Ovary (tissue), 9 donors: ENCODE measurements around the gene GNG2. TPM values are rescaled to one million over a fixed set of nuclear protein-coding genes. Genes with fewer than 3 reads are reported as not detected.

Source experiments
- DNase-seq, 5 donors: peaks; one replicate each; pipeline ENCODE4 v3.0.0-alpha.2; 2019 to 2020
- H3K27ac ChIP-seq, 2 donors: fragments of 200-600 bp; one replicate each; pipeline versions ENCODE4 v1.5.1 to v1.8.0; 2019 to 2022
- H3K27me3 ChIP-seq: fragments of 200-600 bp; one replicate; pipeline ENCODE4 v1.8.0; 2022
- H3K36me3 ChIP-seq: fragments of 200-600 bp; sonication (generic); one replicate; pipeline ENCODE4 v1.5.1; 2019
- H3K4me1 ChIP-seq: one replicate; pipeline ENCODE4 v1.8.1; 2013; ENCODE audit warnings: mild to moderate bottlenecking, moderate library complexity; ENCODE audit not compliant: insufficient read depth
- H3K4me3 ChIP-seq: fragments of 200-600 bp; sonication (generic); one replicate; pipeline ENCODE4 v1.5.1; 2017
- H3K9me3 ChIP-seq, 2 donors: fragments of 200-600 bp in 1 of 2; sonication (generic) in 1 of 2; one replicate each; pipeline versions ENCODE4 v1.5.1 to v1.8.1; 2013 to 2019; ENCODE audit warnings: mild to moderate bottlenecking in 1 of 2, moderate library complexity in 1 of 2
- CTCF ChIP-seq, 3 donors: fragments of 450-650 bp in 2 of 3; fragments of 200-600 bp in 1 of 3; IDR thresholded peaks; one replicate each; pipeline versions ENCODE4 v1.5.1 to v1.8.0; 2016 to 2022; ENCODE audit warnings: antibody characterized with exemption in 3 of 3, mild to moderate bottlenecking in 1 of 3
- EP300 ChIP-seq: sonication (generic); formaldehyde crosslinking; IDR thresholded peaks from one replicate; pipeline ENCODE4 v1.6.1; 2017; ENCODE audit warnings: antibody characterized with exemption
- POLR2A ChIP-seq: fragments of 450-650 bp; IDR thresholded peaks from one replicate; pipeline ENCODE4 v1.6.1; 2017; ENCODE audit warnings: antibody characterized with exemption, mild to moderate bottlenecking, moderate library complexity
- WGBS, 3 donors: extraction: QIAGEN DNeasy Blood & Tissue Kit in 1 of 3; methylation state at CpG; one replicate each; pipeline versions ENCODE4 v1.1.5 to v1.1.7; 2013 to 2017; 5-methylcytosine and 5-hydroxymethylcytosine counted together
- intact Hi-C, 4 donors: fragments of 100-400 bp; cut with DNase I; formaldehyde crosslinking; loops; one replicate each; pipeline versions ENCODE4 v1.11.0 to v1.15.1; 2022 to 2023
- polyA plus RNA-seq, 2 donors: library from polyadenylated mRNA; stranded (reverse); fragments of 200-250 nt in 1 of 2; fragments of 350-450 nt in 1 of 2; fragmentation: Illumina TruSeq in 1 of 2; extraction: RNeasy Lipid Tissue Mini Kit (QIAGEN cat#74804) in 1 of 2; gene quantifications; one replicate each; pipeline ENCODE4 v1.2.3, GENCODE V29; 2013 to 2014
- total RNA-seq, 7 donors: library from RNA; depleted of rRNA in 2 of 7; stranded (reverse); fragments of >200 nt in 2 of 7; fragmentation: NEBNext Ultra II Directional in 3 of 7; extraction: Animal tissue kit (Norgen Biotek cat#: 25700) in 3 of 7; gene quantifications; one replicate each; pipeline versions ENCODE4 v1.1.0 to v1.2.4, GENCODE V29; 2016 to 2023
- donor health status: DM: no; HTN: no; CAD: no; lungs with moderate emphysema.
- donor health status: DM: no; HTN: no; CAD: no.
- donor health status: Bipolar disorder and iron deficiency.
- donor health status: DM: yes; HTN: yes; CAD: no.
- donor health status: DM: no; HTN: no; CAD: no.
- donor health status: DM: yes; HTN: yes; CAD: no.

GNG2 gene
- total and polyA plus RNA-seq, 9 donors = 9.4 to 29.4 (median 11.4) TPM

DNA sequence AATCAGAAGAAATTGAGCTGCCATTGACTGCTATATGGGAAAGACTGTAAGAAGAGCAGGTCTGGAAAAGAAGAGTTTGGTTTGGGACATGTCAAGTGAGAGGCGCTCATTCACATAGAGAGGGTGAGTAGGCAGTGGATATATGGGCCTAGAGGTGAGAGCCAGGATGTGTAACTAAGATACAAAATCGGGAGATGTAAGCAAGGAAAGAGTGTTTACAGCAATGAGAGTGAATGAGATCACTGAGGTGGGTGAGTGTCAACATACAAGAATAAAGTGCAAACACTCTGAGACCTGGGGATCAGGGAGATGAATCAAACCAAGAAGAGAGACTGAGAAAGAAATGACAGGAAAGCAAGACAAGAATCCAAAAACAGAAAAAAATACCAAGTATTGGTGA, 70.9 kb downstream of the GNG2 start:
- 90 to 96% (median 91%) methylated on average over 2 of the region's 2 CpGs for WGBS, 3 donors
- TF ChIP-seq EP300 = no peak
- TF ChIP-seq POLR2A = no peak
- TF ChIP-seq CTCF (IDR thresholded peaks at IDR 0.05) = no peak
- intact Hi-C loops = no loop called here

DNA sequence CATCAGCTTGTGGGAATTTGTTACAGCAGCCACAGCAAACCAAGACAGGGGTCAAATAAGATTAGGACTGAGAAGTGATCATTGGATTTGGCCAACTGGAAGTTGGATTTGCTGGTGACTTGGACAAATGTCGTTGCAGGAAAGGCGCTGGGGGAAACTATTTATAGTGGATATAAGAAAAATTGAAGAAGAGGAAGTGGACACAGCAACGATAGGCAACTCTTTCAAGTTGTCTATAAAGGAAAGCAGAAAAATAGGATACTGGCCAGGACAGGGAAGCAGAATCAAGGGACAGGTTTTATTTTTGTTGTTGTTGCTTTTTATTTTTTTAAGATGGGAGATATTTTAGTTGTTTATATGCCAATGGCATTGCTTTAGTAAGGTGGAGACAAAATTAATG, 72.8 kb downstream of the GNG2 start:
- no peaks in the 10 kb centered on the region for H3K36me3 ChIP-seq
- TF ChIP-seq POLR2A = no peak
- TF ChIP-seq CTCF (IDR thresholded peaks at IDR 0.05) = no peak
- TF ChIP-seq EP300 = no peak
- no peaks in the 10 kb centered on the region for H3K27me3 ChIP-seq
- H3K4me3 ChIP-seq = no peak overlapping the region
- 79 to 88% (median 84%) methylated on average over 3 of the region's 3 CpGs for WGBS, 3 donors
- no peak for DNase-seq
- no peak overlapping the region for H3K27ac ChIP-seq
- intact Hi-C loops = no loop called here
- H3K4me1 ChIP-seq = no peaks in the 10 kb centered on the region
- H3K9me3 ChIP-seq = no peaks in the 10 kb centered on the region

More for the DNA sequence above, 70.9 kb downstream of the GNG2 start:
- no peaks in the 10 kb centered on the region for H3K27me3 ChIP-seq
- H3K27ac ChIP-seq = no peak overlapping the region
- H3K4me3 ChIP-seq = no peak overlapping the region
- no peaks in the 10 kb centered on the region for H3K9me3 ChIP-seq
- H3K4me1 ChIP-seq = no peaks in the 10 kb centered on the region
- DNase-seq = no peak
- H3K36me3 ChIP-seq = no peaks in the 10 kb centered on the region

DNA sequence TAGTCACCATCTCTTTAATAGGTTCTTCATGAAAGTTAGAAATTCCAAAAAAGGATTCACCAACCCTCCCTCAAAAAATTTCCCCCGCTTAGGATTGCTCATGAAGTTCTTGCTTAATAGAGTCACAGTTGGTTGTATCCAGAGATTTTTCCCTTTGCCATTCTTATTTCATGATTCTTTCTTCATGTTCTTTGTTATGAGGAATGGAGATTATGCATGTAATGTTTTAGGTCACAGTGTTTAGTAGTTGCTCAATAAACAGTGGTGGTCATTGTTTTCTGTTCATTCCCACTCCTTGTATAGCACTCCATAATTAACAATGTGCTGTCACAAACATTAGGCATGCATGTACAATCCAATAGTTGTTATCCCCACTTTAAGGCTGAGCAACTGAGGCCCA, 77.7 kb downstream of the GNG2 start:
- no peaks in the 10 kb centered on the region for H3K36me3 ChIP-seq
- H3K27me3 ChIP-seq = no peaks in the 10 kb centered on the region
- intact Hi-C loops = no loop called here
- TF ChIP-seq EP300 = no peak
- no peak for TF ChIP-seq POLR2A
- no peak for TF ChIP-seq CTCF (IDR thresholded peaks at IDR 0.05)
- no peak overlapping the region for H3K27ac ChIP-seq
- H3K4me3 ChIP-seq = no peak overlapping the region
- no peaks in the 10 kb centered on the region for H3K4me1 ChIP-seq
- WGBS, 3 donors = 92 to 97% (median 92%) methylated on average over 1 of the region's 1 CpG
- no peak for DNase-seq
- H3K9me3 ChIP-seq = no peaks in the 10 kb centered on the region

- H3K27ac ChIP-seq = no peak overlapping the region
- intact Hi-C loops = no loop called here
- H3K4me3 ChIP-seq = no peak overlapping the region
- no peaks in the 10 kb centered on the region for H3K4me1 ChIP-seq
- 67 to 72% (median 72%) methylated on average over 3 of the region's 3 CpGs for WGBS, 3 donors
- no peak for DNase-seq
- H3K9me3 ChIP-seq = no peaks in the 10 kb centered on the region
- TF ChIP-seq CTCF (IDR thresholded peaks at IDR 0.05) (no peak), EP300 (no peak), POLR2A (no peak)
- H3K36me3 ChIP-seq = no peaks in the 10 kb centered on the region
- no peaks in the 10 kb centered on the region for H3K27me3 ChIP-seq
Observed at GRCh38 chr14:51938821-51939220, 78.4 kb downstream of the GNG2 start.

DNA sequence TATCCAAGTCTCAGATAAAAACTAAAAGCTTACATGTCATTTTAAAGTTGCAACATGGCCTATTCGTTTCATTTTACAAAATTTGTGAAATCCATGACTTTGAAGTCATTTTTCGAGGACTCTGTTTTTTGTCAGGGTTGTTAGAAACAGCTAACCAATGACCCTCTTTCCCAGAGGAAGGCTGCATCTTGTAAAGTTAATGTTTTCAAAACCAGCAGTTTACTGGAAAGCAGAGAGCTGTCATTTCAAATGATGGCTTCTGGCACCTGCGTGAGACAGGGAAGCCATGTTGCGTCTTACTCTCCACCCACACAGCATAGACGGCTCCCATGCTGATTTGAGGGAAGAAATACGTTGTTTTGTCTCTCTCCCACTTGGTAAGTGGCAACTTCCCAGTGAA, 78.8 kb downstream of the GNG2 start:
- intact Hi-C loops = no loop called here
- 60 to 66% (median 63%) methylated on average over 6 of the region's 6 CpGs for WGBS, 3 donors
- Histone ChIP-seq H3K27ac (no peak overlapping the region), H3K27me3 (no peaks in the 10 kb centered on the region), H3K36me3 (no peaks in the 10 kb centered on the region), H3K4me3 (no peak overlapping the region), H3K9me3 (no peaks in the 10 kb centered on the region), H3K4me1 (no peaks in the 10 kb centered on the region)
- DNase-seq = no peak
- TF ChIP-seq EP300 (no peak), POLR2A (no peak), CTCF (IDR thresholded peaks at IDR 0.05) (no peak)
